Keratinocyte (primary cell): ENCODE data around the gene NUP98.

Experiments
- EZH2 ChIP-seq: IDR thresholded peaks from one replicate; pipeline ENCODE4 v1.6.1; 2012; ENCODE audit warnings: inconsistent platforms, mild to moderate bottlenecking, low read length, moderate library complexity
- TF ChIP-seq, protein P1 (sequence below), 3 experiments: IDR thresholded peaks in 1 of 3; conservative IDR thresholded peaks in 1 of 3; optimal IDR thresholded peaks in 1 of 3; 2 replicates in 2 of 3; 3 replicates in 1 of 3; pipeline versions ENCODE3 to v1.5.1; 2011; ENCODE audit warnings: low read length in 3 of 3, mild to moderate bottlenecking in 3 of 3, moderate library complexity in 2 of 3, control low read depth in 1 of 3, inconsistent platforms in 1 of 3; ENCODE audit not compliant: insufficient read depth in 2 of 3; ENCODE audit errors: extremely low read depth in 1 of 3

GRCh38 chr11:3834664-3835461 is 37.5 kb upstream of the NUP98 start:
- TF ChIP-seq, protein P1, sequence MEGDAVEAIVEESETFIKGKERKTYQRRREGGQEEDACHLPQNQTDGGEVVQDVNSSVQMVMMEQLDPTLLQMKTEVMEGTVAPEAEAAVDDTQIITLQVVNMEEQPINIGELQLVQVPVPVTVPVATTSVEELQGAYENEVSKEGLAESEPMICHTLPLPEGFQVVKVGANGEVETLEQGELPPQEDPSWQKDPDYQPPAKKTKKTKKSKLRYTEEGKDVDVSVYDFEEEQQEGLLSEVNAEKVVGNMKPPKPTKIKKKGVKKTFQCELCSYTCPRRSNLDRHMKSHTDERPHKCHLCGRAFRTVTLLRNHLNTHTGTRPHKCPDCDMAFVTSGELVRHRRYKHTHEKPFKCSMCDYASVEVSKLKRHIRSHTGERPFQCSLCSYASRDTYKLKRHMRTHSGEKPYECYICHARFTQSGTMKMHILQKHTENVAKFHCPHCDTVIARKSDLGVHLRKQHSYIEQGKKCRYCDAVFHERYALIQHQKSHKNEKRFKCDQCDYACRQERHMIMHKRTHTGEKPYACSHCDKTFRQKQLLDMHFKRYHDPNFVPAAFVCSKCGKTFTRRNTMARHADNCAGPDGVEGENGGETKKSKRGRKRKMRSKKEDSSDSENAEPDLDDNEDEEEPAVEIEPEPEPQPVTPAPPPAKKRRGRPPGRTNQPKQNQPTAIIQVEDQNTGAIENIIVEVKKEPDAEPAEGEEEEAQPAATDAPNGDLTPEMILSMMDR (optimal IDR thresholded peaks at IDR 0.05 in 1 of 3, IDR thresholded peaks at IDR 0.05 in 1 of 3, conservative IDR thresholded peaks at IDR 0.05 in 1 of 3; ENCODE audit: extremely low read depth in 1 of 3, insufficient read depth in 2 of 3, low read length in 3 of 3) = no peak
- TF ChIP-seq EZH2 = no peak
